Kidney (tissue), 14 donors: ENCODE results near the gene MUC2. TPM values are rescaled to one million over a fixed set of nuclear protein-coding genes. Genes with fewer than 3 reads are reported as not detected.

Experiments
- DNase-seq, 5 donors: peaks; one replicate each; pipeline ENCODE4 v3.0.0-alpha.2; 2013 to 2020
- FAIRE-seq: peaks from 2 replicates; lab custom pipeline; 2012; peaks lifted over from hg19 to GRCh38; lab: Jason Lieb, UNC
- H3K27ac ChIP-seq, 2 donors: one replicate each; pipeline ENCODE4 v1.7.0; 2013; ENCODE audit warnings: low read depth in 2 of 2, low read length in 2 of 2, inconsistent platforms in 1 of 2
- H3K27me3 ChIP-seq: one replicate; pipeline ENCODE4 v1.7.1; 2013; ENCODE audit warnings: low read length, inconsistent platforms; ENCODE audit not compliant: control insufficient read depth, insufficient read depth
- H3K36me3 ChIP-seq, 3 donors: one replicate each; pipeline versions ENCODE4 v1.7.0 to v1.7.1; 2013; ENCODE audit warnings: low read length in 3 of 3, control low read depth in 1 of 3, inconsistent platforms in 1 of 3; ENCODE audit not compliant: insufficient read depth in 3 of 3, control insufficient read depth in 2 of 3
- H3K4me1 ChIP-seq, 3 donors: one replicate each; pipeline versions ENCODE4 v1.7.0 to v1.7.1; 2013; ENCODE audit warnings: low read length in 3 of 3, inconsistent platforms in 1 of 3, low read depth in 1 of 3; ENCODE audit not compliant: control insufficient read depth in 2 of 3, insufficient read depth in 2 of 3
- H3K4me3 ChIP-seq, 3 donors: one replicate each; pipeline versions ENCODE4 v1.7.0 to v1.8.1; 2013; ENCODE audit warnings: low read length in 3 of 3, control low read depth in 1 of 3, inconsistent platforms in 1 of 3
- H3K9ac ChIP-seq, 3 donors: one replicate each; pipeline versions ENCODE4 v1.7.0 to v1.7.1; 2013; ENCODE audit warnings: low read length in 3 of 3, control low read depth in 1 of 3, inconsistent platforms in 1 of 3
- H3K9me3 ChIP-seq, 3 donors: one replicate each; pipeline versions ENCODE4 v1.7.0 to v1.7.1; 2013; ENCODE audit warnings: low read length in 3 of 3, control low read depth in 1 of 3, inconsistent platforms in 1 of 3; ENCODE audit not compliant: control insufficient read depth in 2 of 3, insufficient read depth in 1 of 3
- CTCF ChIP-seq: IDR thresholded peaks from 3 replicates; pipeline ENCODE4 v1.5.1; 2012; ENCODE audit warnings: mild to moderate bottlenecking, moderate library complexity, borderline replicate concordance; ENCODE audit not compliant: insufficient read depth; ENCODE audit errors: extremely low read depth
- intact Hi-C: fragments of 100-400 bp; cut with DNase I; formaldehyde crosslinking; loops from one replicate; pipeline ENCODE4 v1.11.1; 2022
- polyA plus RNA-seq: library from polyadenylated mRNA; stranded (reverse); fragments of 350-450 nt; fragmentation: Illumina TruSeq; extraction: RNeasy Lipid Tissue Mini Kit (QIAGEN cat#74804); gene quantifications from one replicate; pipeline ENCODE4 v1.2.3, GENCODE V29; 2014; ENCODE audit warnings: low read depth, low replicate concordance; ENCODE audit not compliant: insufficient read depth
- total RNA-seq: library from RNA; stranded (reverse); fragmentation: NEBNext Ultra II Directional; extraction: Animal tissue kit (Norgen Biotek cat#: 25700); gene quantifications from one replicate; pipeline ENCODE4 v1.2.1, GENCODE V29; 2021
- donor health status: control.
- donor health status: control.
- donor health status: control.
- donor health status: control.
- donor health status: control.
- donor health status: DM: yes; HTN: yes; CAD: no.
- donor health status: Normal renal cell carcinoma (clear cell type).

The MUC2 gene
- total and polyA plus RNA-seq, 2 donors from 2014 or later, result not detected

- no peak overlapping the region for H3K4me3 ChIP-seq
- TF ChIP-seq CTCF, result no peak
- H3K9me3 ChIP-seq, result peaks cover 0 to 4% (median 0%) of the 10 kb centered on the region in 3 donors
- H3K9ac ChIP-seq, result no peak overlapping the region
- DNase-seq, result peak in 1 of 5 donors; percentile 4
- FAIRE-seq, result no peak
- H3K27me3 ChIP-seq, result no peaks in the 10 kb centered on the region
- H3K27ac ChIP-seq, result no peak overlapping the region
- intact Hi-C loops, result no loop called here
- H3K4me1 ChIP-seq, result no peaks in the 10 kb centered on the region
- no peaks in the 10 kb centered on the region for H3K36me3 ChIP-seq
These were observed 16.8 kb downstream of the MUC2 start for GRCh38 chr11:1091332-1092083.

- H3K9ac ChIP-seq, result no peak overlapping the region
- no peak overlapping the region for H3K4me3 ChIP-seq
- H3K27me3 ChIP-seq, result no peaks in the 10 kb centered on the region
- TF ChIP-seq CTCF, result no peak
- no peaks in the 10 kb centered on the region for H3K4me1 ChIP-seq
- no peak overlapping the region for H3K27ac ChIP-seq
- H3K9me3 ChIP-seq, result peaks cover 0 to 4% (median 0%) of the 10 kb centered on the region in 3 donors
- FAIRE-seq, result no peak
- DNase-seq, result peak in 1 of 5 donors; percentile 46
- H3K36me3 ChIP-seq, result no peaks in the 10 kb centered on the region
- intact Hi-C loops, result no loop called here
These were observed 17.5 kb downstream of the MUC2 start for GRCh38 chr11:1092145-1092670.

GRCh38 chr11:1092919-1093318 lies 18.2 kb downstream of the MUC2 start:
- DNase-seq, result no peak

More at GRCh38 chr11:1092919-1093318, 18.2 kb downstream of the MUC2 start:
- Histone ChIP-seq H3K36me3 (no peaks in the 10 kb centered on the region), H3K9me3 (peaks cover 0 to 4% (median 0%) of the 10 kb centered on the region in 3 donors), H3K4me1 (no peaks in the 10 kb centered on the region), H3K4me3 (no peak overlapping the region), H3K9ac (no peak overlapping the region), H3K27ac (no peak overlapping the region), H3K27me3 (no peaks in the 10 kb centered on the region)
- no peak for TF ChIP-seq CTCF
- FAIRE-seq, result no peak
- intact Hi-C loops, result no loop called here
